ENCODE results near the gene BIRC3.

Gene BIRC3

GRCh38 chr11:102375720-102376399, 58.6 kb downstream of the BIRC3 start:
- no peak for DNase-seq (ENCODE audit: low spot score)

DNA sequence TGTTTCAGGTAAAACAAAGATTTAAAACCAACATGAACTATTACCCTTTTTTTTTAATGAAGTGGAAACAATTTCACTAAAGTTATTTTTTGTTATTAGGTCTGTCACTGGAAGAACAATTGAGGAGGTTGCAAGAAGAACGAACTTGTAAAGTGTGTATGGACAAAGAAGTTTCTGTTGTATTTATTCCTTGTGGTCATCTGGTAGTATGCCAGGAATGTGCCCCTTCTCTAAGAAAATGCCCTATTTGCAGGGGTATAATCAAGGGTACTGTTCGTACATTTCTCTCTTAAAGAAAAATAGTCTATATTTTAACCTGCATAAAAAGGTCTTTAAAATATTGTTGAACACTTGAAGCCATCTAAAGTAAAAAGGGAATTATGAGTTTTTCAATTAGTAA, 60.6 kb downstream of the BIRC3 start:
- no peak for DNase-seq (ENCODE audit: low spot score)

DNA sequence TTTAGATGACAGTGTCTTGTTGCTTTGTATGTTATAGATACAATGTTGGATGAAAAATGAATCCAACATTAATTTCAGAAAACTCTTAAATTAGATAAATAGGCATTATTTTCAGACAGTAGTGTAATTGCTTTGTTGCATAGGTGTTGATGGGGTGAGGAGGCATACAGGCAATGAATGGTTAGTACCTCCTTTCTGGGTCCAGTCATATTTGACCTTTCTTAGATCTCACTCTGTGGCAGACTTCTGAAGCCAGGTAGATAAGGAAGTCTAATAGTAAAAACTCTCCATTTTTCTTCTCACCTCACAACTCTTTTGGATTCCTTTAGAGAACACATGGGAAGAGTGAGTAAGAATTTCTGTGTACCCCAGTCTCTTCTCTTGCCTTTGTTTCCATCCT, 61.5 kb downstream of the BIRC3 start:
- DNase-seq (ENCODE audit: low spot score), result no peak

DNA sequence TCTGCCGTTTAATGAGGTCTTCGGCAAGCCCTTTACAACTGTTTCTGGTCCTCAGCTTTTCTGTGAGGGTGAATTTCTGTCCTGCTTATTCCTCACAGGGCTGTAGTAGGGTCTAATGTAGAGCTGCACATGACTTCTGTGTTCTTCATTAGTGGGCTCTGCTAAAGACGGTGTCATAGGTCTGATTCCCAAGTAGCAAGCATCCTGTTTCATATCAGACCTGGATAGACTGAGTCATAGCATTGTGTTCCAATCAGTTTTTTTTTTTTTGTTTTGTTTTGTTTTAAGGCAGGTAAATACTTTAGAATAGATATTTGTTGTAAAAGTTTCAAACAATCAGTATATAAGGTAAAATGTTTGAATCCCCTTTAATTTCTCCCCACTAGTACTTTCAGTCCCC, 65.1 kb downstream of the BIRC3 start:
- DNase-seq (ENCODE audit: low spot score), result no peak

DNA sequence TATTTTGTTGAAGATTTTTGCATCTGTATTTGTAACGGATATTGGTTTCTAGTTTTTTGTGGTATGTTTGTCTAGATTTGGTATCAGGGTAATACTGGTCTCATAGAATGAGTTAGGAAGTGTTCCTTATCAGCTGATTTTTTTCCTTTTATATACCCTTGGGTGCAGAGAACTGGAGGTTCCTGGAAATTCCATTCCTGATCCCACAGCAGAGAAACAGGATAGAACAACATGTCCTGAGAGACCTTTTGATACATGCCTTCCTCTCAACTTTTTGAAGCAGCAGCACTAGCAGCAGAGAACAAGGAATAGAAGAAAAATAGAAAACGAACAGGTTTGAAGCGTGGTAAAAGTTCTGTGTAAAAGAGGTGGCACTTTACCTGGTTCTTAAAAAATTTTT, 66.6 kb downstream of the BIRC3 start:
- DNase-seq (ENCODE audit: low spot score), result no peak

GRCh38 chr11:102384419-102385079, 67.3 kb downstream of the BIRC3 start:
- no peak for DNase-seq (ENCODE audit: low spot score)

- DNase-seq (ENCODE audit: low spot score), result no peak
These were observed 68.1 kb downstream of the BIRC3 start for GRCh38 chr11:102385085-102386007.

- no peak for DNase-seq (ENCODE audit: low spot score)
These were observed 69.0 kb downstream of the BIRC3 start for GRCh38 chr11:102386136-102386734.

GRCh38 chr11:102387043-102387781, 69.9 kb downstream of the BIRC3 start:
- no peak for DNase-seq (ENCODE audit: low spot score)

Data from globus pallidus (tissue), 1 donor.